ENCODE results near the gene USP49.
A peak's percentile ranks its signal among the peaks of the same experiment; 100 is the strongest.

The USP49 gene

GRCh38 chr6:41920921-41921711 is 25.9 kb upstream of the USP49 start, which contains the start of the genes BYSL and MED20 (continued):
- TF ChIP-seq ZNF791 (tag by site-specific recombination; IDR thresholded peaks at IDR 0.05): no peak
- TF ChIP-seq SP2 (tag by site-specific recombination; IDR thresholded peaks at IDR 0.05): peak; percentile 95
- TF ChIP-seq ZNF155 (tag by site-specific recombination; IDR thresholded peaks at IDR 0.05): no peak
- no peak for TF ChIP-seq HOXC10 (CRISPR knock-in tag; IDR thresholded peaks at IDR 0.05)
- peak; percentile 98 for TF ChIP-seq ZNF629 (tag by site-specific recombination; IDR thresholded peaks at IDR 0.05)
- no peak for TF ChIP-seq ZNF350 (tag by site-specific recombination; IDR thresholded peaks at IDR 0.05)
- TF ChIP-seq, protein P1, sequence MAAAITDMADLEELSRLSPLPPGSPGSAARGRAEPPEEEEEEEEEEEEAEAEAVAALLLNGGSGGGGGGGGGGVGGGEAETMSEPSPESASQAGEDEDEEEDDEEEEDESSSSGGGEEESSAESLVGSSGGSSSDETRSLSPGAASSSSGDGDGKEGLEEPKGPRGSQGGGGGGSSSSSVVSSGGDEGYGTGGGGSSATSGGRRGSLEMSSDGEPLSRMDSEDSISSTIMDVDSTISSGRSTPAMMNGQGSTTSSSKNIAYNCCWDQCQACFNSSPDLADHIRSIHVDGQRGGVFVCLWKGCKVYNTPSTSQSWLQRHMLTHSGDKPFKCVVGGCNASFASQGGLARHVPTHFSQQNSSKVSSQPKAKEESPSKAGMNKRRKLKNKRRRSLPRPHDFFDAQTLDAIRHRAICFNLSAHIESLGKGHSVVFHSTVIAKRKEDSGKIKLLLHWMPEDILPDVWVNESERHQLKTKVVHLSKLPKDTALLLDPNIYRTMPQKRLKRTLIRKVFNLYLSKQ (tag by site-specific recombination; IDR thresholded peaks at IDR 0.05; ENCODE audit: borderline replicate concordance): no peak
- TF ChIP-seq ZNF747 (tag by site-specific recombination; IDR thresholded peaks at IDR 0.05): no peak
- peak; percentile 69 for TF ChIP-seq IKZF3 (tag by site-specific recombination; IDR thresholded peaks at IDR 0.05)
- no peak for TF ChIP-seq ZNF623 (tag by site-specific recombination; IDR thresholded peaks at IDR 0.05)
- TF ChIP-seq ZNF561 (tag by site-specific recombination; IDR thresholded peaks at IDR 0.05; ENCODE audit: borderline replicate concordance): peak; percentile 93

DNA sequence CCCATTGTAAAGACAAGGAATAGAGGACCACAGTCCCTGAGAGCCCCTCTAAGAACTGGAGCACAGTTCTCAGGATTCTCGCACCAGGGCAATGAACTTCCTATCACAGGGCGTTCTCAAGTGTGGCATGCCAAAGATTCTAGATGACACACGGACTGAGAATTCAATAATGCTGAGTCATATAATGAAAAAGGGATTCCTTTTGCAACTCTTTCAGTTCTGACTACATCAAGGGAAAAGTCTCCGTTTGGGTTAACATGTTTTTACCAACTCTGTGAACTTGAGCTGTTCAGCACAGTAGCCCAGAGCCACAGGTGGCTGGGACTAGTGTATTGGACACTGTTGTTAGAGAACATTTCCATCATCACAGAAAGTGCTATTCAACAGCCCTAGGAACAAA is 22.4 kb upstream of the USP49 start:
- Histone ChIP-seq H3K4me3 (ENCODE audit: low read depth, low read length) (no peak overlapping the region), H3K9me3 (ENCODE audit: control insufficient read depth, insufficient read depth, low read depth, low read length) (no peaks in the 10 kb centered on the region), H3K4me1 (ENCODE audit: control insufficient read depth, insufficient read depth, low read length) (peaks cover 6% of the 10 kb centered on the region), H3K27ac (ENCODE audit: extremely low read depth, low read depth, low read length) (no peak overlapping the region), H3K36me3 (ENCODE audit: control insufficient read depth in 2 of 2, insufficient read depth in 1 of 2, low read length in 2 of 2) (peaks cover 23 to 47% of the 10 kb centered on the region in 2 experiments; a peak in 2 of 3 replicates)
- POLR2A ChIA-PET: no interaction called here
- no peak for TF ChIP-seq KLF7 (tag by site-specific recombination; IDR thresholded peaks at IDR 0.05; ENCODE audit: borderline replicate concordance)
- peak; percentile 70 for TF ChIP-seq SCRT2 (tag by site-specific recombination; IDR thresholded peaks at IDR 0.05)
- CTCF ChIA-PET: no interaction called here

DNA sequence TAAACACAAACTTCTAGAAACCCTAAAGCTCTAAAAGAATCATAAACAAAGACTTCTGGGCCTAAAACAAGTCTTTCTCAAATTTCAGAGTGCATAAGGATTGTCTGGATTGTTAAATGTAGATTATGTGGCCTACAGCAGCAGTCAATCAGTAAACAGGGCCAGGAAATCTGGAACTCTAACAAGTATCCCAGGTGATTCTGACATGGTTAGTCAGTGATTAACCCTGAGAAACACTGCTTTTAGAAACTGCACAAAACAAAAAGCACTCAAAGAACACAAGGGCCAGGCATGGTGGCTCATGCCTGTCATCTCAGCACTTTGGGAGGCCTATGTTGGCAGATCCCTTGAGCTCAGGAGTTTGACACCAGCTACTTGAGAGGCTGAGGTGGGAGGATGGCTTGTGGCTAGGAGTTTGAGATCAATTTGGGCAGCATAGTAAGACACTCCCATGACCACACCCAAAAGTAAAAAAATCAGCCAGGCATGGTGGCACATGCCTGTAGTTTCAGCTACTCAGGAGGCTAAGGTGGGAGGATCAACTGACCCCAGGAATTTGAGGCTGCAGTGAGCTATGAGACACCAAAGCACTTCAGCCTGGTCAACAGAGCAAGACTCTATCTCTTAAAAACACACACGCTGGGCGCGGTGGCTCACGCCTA is 19.8 kb upstream of the USP49 start:
- Histone ChIP-seq H3K9me3 (ENCODE audit: control insufficient read depth, insufficient read depth, low read depth, low read length) (no peaks in the 10 kb centered on the region), H3K27ac (ENCODE audit: extremely low read depth, low read depth, low read length) (no peak overlapping the region), H3K4me3 (ENCODE audit: low read depth, low read length) (no peak overlapping the region), H3K36me3 (ENCODE audit: control insufficient read depth in 2 of 2, insufficient read depth in 1 of 2, low read length in 2 of 2) (peaks cover 23 to 52% of the 10 kb centered on the region in 2 experiments; a peak in 2 of 3 replicates), H3K4me1 (ENCODE audit: control insufficient read depth, insufficient read depth, low read length) (peaks cover 4% of the 10 kb centered on the region)
- POLR2A ChIA-PET: no interaction called here
- CTCF ChIA-PET: interaction anchor here (0.6 to 1.9 kb wide), 6 partner anchors 11 to 130 kb away, joined by 3 to 9 read pairs (median 4); partner anchors contain the start of gene TOMM6
- TF ChIP-seq ZNF211 (tag by site-specific recombination; IDR thresholded peaks at IDR 0.05; ENCODE audit: low read depth): no peak
- peak; percentile 69 for TF ChIP-seq KLF1 (tag by site-specific recombination; IDR thresholded peaks at IDR 0.05)

DNA sequence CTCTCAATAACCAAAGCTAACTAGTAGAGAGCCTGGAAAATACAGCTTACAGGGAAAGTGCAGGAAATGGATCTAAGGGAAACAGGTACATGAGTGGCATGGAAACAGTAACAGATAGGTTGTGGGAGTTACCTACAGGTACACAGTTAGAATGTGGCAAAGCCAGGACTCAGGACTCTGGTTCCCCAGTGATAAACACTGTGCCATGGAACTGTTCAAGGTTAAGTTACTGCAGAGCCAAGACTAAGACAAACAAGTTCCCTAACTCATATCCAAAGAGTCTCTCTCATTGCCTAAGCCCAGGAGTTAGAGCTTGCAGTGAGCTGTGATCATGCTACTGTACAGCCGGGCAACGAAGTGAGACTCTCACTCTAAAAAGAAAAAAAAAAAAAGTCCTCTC is 19.2 kb upstream of the USP49 start:
- POLR2A ChIA-PET: no interaction called here
- CTCF ChIA-PET: interaction anchor here (0.6 to 1.4 kb wide), 4 partner anchors 12 to 127 kb away, joined by 3 to 4 read pairs (median 4); partner anchors contain the start of gene TOMM6
- H3K36me3 ChIP-seq (ENCODE audit: control insufficient read depth in 2 of 2, insufficient read depth in 1 of 2, low read length in 2 of 2): peaks cover 23 to 58% of the 10 kb centered on the region in 2 experiments; a peak in 2 of 3 replicates
- no peak overlapping the region for H3K4me3 ChIP-seq (ENCODE audit: low read depth, low read length)
- no peak for TF ChIP-seq ZNF623 (tag by site-specific recombination; IDR thresholded peaks at IDR 0.05)
- TF ChIP-seq TCF7L2 (IDR thresholded peaks at IDR 0.05; ENCODE audit: borderline replicate concordance, low read depth, low read length): no peak
- no peak for TF ChIP-seq ZNF404 (tag by site-specific recombination; IDR thresholded peaks at IDR 0.05)
- TF ChIP-seq ZNF548 (tag by site-specific recombination; IDR thresholded peaks at IDR 0.05): no peak
- TF ChIP-seq ZNF138 (tag by site-specific recombination; IDR thresholded peaks at IDR 0.05; ENCODE audit: borderline replicate concordance): no peak
- no peak for TF ChIP-seq PRDM6 (tag by site-specific recombination; IDR thresholded peaks at IDR 0.05)
- no peaks in the 10 kb centered on the region for H3K9me3 ChIP-seq (ENCODE audit: control insufficient read depth, insufficient read depth, low read depth, low read length)
- H3K27ac ChIP-seq (ENCODE audit: extremely low read depth, low read depth, low read length): no peak overlapping the region
- no peaks in the 10 kb centered on the region for H3K4me1 ChIP-seq (ENCODE audit: control insufficient read depth, insufficient read depth, low read length)

All from HEK293 (cell line).